Fibroblast of villous mesenchyme (primary cell): ENCODE data around the gene IRF2BP1. TPM values are rescaled to one million over a fixed set of nuclear protein-coding genes. Genes with fewer than 3 reads are reported as not detected.
A peak's percentile ranks its signal among the peaks of the same experiment; 100 is the strongest.

ENCODE experiments used
- DNase-seq: peaks from one replicate; pipeline ENCODE4 v3.0.0-alpha.2; 2010; ENCODE audit warnings: low read depth
- H3K4me3 ChIP-seq: 2 replicates; pipeline ENCODE4 v1.5.1; 2011; ENCODE audit warnings: low read depth, mild to moderate bottlenecking, low read length
- total RNA-seq: library from RNA; depleted of rRNA; stranded (reverse); fragments of >200 nt; gene quantifications from 2 replicates; pipeline ENCODE4 v1.2.3, GENCODE V29; 2012
- TF ChIP-seq, protein P1 (sequence below): IDR thresholded peaks from 2 replicates; pipeline ENCODE4 v1.5.1; 2012; ENCODE audit warnings: low read depth, mild to moderate bottlenecking, low read length; ENCODE audit not compliant: insufficient read depth

IRF2BP1 gene
- total RNA-seq, 1 donor = 26.3 TPM

- H3K4me3 ChIP-seq = no peak overlapping the region
- TF ChIP-seq, protein P1, sequence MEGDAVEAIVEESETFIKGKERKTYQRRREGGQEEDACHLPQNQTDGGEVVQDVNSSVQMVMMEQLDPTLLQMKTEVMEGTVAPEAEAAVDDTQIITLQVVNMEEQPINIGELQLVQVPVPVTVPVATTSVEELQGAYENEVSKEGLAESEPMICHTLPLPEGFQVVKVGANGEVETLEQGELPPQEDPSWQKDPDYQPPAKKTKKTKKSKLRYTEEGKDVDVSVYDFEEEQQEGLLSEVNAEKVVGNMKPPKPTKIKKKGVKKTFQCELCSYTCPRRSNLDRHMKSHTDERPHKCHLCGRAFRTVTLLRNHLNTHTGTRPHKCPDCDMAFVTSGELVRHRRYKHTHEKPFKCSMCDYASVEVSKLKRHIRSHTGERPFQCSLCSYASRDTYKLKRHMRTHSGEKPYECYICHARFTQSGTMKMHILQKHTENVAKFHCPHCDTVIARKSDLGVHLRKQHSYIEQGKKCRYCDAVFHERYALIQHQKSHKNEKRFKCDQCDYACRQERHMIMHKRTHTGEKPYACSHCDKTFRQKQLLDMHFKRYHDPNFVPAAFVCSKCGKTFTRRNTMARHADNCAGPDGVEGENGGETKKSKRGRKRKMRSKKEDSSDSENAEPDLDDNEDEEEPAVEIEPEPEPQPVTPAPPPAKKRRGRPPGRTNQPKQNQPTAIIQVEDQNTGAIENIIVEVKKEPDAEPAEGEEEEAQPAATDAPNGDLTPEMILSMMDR = no peak
These were observed 41.8 kb upstream of the IRF2BP1 start for GRCh38 chr19:45927565-45928261.

GRCh38 chr19:45924891-45925447, 39.0 kb upstream of the IRF2BP1 start:
- H3K4me3 ChIP-seq = no peak overlapping the region
- TF ChIP-seq, protein P1 = no peak
- no peak for DNase-seq

More at GRCh38 chr19:45927565-45928261, 41.8 kb upstream of the IRF2BP1 start:
- peak; percentile 89 for DNase-seq

- DNase-seq = no peak
- no peak overlapping the region for H3K4me3 ChIP-seq
- TF ChIP-seq, protein P1 = peak; percentile 32
These were observed 36.3 kb upstream of the IRF2BP1 start for GRCh38 chr19:45922281-45922680.

DNA sequence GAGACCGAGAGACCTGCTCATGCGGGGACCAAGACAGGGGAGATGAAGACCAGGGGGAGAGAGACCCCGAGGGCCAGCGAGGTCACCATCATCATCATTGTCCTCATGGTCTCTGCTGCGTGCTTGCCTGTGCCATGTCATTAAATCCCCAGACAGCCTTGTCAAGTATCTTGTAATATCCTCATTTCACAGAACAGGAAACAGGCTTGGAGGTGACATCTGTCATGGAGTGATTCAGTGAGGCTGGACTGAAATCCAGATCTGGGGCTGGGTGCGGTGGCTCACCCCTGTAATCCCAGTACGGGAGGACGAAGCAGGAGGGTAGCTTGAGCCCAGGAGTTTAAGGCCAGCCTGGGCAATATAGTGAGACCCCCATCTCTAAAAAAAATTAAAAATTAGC, 34.5 kb upstream of the IRF2BP1 start:
- H3K4me3 ChIP-seq = no peak overlapping the region
- no peak for DNase-seq
- TF ChIP-seq, protein P1 = no peak

DNA sequence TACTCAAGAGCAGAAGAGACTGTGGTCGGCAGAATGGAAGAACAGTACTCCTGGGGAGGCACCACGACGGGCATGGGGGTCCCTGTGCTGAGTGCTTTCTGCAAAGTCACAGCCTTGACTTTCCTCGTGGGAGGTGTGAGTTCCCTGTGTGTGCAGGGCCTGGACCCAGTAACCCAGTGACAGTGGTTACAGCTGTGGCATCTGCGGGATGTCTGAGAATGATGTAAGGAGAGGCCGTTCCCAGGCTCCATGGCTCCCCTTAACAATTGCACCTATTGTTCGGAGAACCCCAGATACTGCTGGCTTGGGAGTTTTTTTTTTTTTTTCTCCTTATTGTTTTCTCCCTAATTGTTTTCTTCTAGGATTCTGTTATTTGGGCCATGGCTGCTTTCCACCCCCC, 33.7 kb upstream of the IRF2BP1 start:
- TF ChIP-seq, protein P1 = no peak
- no peak overlapping the region for H3K4me3 ChIP-seq
- DNase-seq = no peak

GRCh38 chr19:45918721-45919120, 32.8 kb upstream of the IRF2BP1 start:
- DNase-seq = no peak
- TF ChIP-seq, protein P1 = no peak
- H3K4me3 ChIP-seq = no peak overlapping the region
